ENCODE results near the gene SH2D2A. TPM values are rescaled to one million over a fixed set of nuclear protein-coding genes. Genes with fewer than 3 reads are reported as not detected.
A peak's percentile ranks its signal among the peaks of the same experiment; 100 is the strongest.

The SH2D2A gene
- total RNA-seq, 1 experiment from 2014 or later = 4.9 TPM

- TF ChIP-seq, protein P1, sequence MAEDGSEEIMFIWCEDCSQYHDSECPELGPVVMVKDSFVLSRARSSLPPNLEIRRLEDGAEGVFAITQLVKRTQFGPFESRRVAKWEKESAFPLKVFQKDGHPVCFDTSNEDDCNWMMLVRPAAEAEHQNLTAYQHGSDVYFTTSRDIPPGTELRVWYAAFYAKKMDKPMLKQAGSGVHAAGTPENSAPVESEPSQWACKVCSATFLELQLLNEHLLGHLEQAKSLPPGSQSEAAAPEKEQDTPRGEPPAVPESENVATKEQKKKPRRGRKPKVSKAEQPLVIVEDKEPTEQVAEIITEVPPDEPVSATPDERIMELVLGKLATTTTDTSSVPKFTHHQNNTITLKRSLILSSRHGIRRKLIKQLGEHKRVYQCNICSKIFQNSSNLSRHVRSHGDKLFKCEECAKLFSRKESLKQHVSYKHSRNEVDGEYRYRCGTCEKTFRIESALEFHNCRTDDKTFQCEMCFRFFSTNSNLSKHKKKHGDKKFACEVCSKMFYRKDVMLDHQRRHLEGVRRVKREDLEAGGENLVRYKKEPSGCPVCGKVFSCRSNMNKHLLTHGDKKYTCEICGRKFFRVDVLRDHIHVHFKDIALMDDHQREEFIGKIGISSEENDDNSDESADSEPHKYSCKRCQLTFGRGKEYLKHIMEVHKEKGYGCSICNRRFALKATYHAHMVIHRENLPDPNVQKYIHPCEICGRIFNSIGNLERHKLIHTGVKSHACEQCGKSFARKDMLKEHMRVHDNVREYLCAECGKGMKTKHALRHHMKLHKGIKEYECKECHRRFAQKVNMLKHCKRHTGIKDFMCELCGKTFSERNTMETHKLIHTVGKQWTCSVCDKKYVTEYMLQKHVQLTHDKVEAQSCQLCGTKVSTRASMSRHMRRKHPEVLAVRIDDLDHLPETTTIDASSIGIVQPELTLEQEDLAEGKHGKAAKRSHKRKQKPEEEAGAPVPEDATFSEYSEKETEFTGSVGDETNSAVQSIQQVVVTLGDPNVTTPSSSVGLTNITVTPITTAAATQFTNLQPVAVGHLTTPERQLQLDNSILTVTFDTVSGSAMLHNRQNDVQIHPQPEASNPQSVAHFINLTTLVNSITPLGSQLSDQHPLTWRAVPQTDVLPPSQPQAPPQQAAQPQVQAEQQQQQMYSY (CRISPR knock-in tag; IDR thresholded peaks at IDR 0.05) = peak; percentile 54
- TF ChIP-seq ELF4 (CRISPR knock-in tag; IDR thresholded peaks at IDR 0.05; ENCODE audit: low read depth) (no peak), EMX1 (CRISPR knock-in tag; IDR thresholded peaks at IDR 0.05) (no peak), NR1H2 (CRISPR knock-in tag; IDR thresholded peaks at IDR 0.05) (no peak), HMGA2 (CRISPR knock-in tag; IDR thresholded peaks at IDR 0.05) (no peak), CDX4 (CRISPR knock-in tag; IDR thresholded peaks at IDR 0.05; ENCODE audit: borderline replicate concordance) (no peak), FOXK1 (CRISPR knock-in tag; IDR thresholded peaks at IDR 0.05) (peak; percentile 71; the same call in 1 of the 2 replicates), TEAD4 (CRISPR knock-in tag; IDR thresholded peaks at IDR 0.05) (peak; percentile 34; the same call in 1 of the 2 replicates), ATF2 (CRISPR knock-in tag; IDR thresholded peaks at IDR 0.05; ENCODE audit: borderline replicate concordance, low read depth) (no peak), SOX15 (CRISPR knock-in tag; IDR thresholded peaks at IDR 0.05) (no peak), KAT7 (CRISPR knock-in tag; IDR thresholded peaks at IDR 0.05; ENCODE audit: borderline replicate concordance) (peak; percentile 58; the same call in 1 of the 2 replicates), E2F5 (CRISPR knock-in tag; IDR thresholded peaks at IDR 0.05) (0 out of 2 replicates have a peak, but pooled peaks have one; percentile 52), STAT6 (CRISPR knock-in tag; conservative IDR thresholded peaks at IDR 0.05; ENCODE audit: low read depth) (no peak), NFYB (CRISPR knock-in tag; conservative IDR thresholded peaks at IDR 0.05; ENCODE audit: low read depth) (0 out of 2 replicates have a peak, but pooled peaks have one; percentile 26), JUN (CRISPR knock-in tag; IDR thresholded peaks at IDR 0.05) (peak; percentile 17; the same call in 1 of the 2 replicates), HMGXB4 (CRISPR knock-in tag; IDR thresholded peaks at IDR 0.05) (peak; percentile 94), FOXP1 (CRISPR knock-in tag; IDR thresholded peaks at IDR 0.05; ENCODE audit: borderline replicate concordance) (peak; percentile 95), GTF2I (CRISPR knock-in tag; conservative IDR thresholded peaks at IDR 0.05) (no peak), CBFB (CRISPR knock-in tag; IDR thresholded peaks at IDR 0.05; ENCODE audit: low read depth) (0 out of 2 replicates have a peak, but pooled peaks have one; percentile 70), NFATC4 (CRISPR knock-in tag; IDR thresholded peaks at IDR 0.05) (no peak), ZBTB21 (CRISPR knock-in tag; IDR thresholded peaks at IDR 0.05; ENCODE audit: borderline replicate concordance) (no peak; the same call in 1 of the 2 replicates), ATF6 (CRISPR knock-in tag; IDR thresholded peaks at IDR 0.05) (0 out of 2 replicates have a peak, but pooled peaks have one; percentile 21)
- TF ChIP-seq, protein P2, sequence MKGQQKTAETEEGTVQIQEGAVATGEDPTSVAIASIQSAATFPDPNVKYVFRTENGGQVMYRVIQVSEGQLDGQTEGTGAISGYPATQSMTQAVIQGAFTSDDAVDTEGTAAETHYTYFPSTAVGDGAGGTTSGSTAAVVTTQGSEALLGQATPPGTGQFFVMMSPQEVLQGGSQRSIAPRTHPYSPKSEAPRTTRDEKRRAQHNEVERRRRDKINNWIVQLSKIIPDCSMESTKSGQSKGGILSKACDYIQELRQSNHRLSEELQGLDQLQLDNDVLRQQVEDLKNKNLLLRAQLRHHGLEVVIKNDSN (CRISPR knock-in tag; IDR thresholded peaks at IDR 0.05) = peak; percentile 88
Observed at GRCh38 chr1:156813750-156814570, 2.7 kb downstream of the SH2D2A start (continued).

Data from WTC11 (cell line).